ENCODE measurements around the gene ARMC3.
"Not testable (repeated sequence)": the region's sequence is repeated elsewhere in the genome, so short reads cannot be mapped to it uniquely, and the experiment has no call there.

Gene ARMC3

GRCh38 chr10:23046027-23046426, 118.2 kb downstream of the ARMC3 start:
- in situ Hi-C loops (cut with MboI; ENCODE audit: low sequenced_read_pairs) = no loop called here

- in situ Hi-C loops (cut with MboI; ENCODE audit: low sequenced_read_pairs) = no loop called here
These were observed 119.6 kb downstream of the ARMC3 start for GRCh38 chr10:23047201-23048050.

- in situ Hi-C loops (cut with MboI; ENCODE audit: low sequenced_read_pairs) = no loop called here
These were observed 120.3 kb downstream of the ARMC3 start for GRCh38 chr10:23048191-23048590.

- in situ Hi-C loops (cut with MboI; ENCODE audit: low sequenced_read_pairs) = no loop called here
These were observed 123.4 kb downstream of the ARMC3 start for GRCh38 chr10:23051278-23051677.

- in situ Hi-C loops (cut with MboI; ENCODE audit: low sequenced_read_pairs) = no loop called here
These were observed 124.0 kb downstream of the ARMC3 start for GRCh38 chr10:23051855-23052331.

GRCh38 chr10:23053036-23053435, 125.2 kb downstream of the ARMC3 start:
- in situ Hi-C loops (cut with MboI; ENCODE audit: low sequenced_read_pairs) = no loop called here

- in situ Hi-C loops (cut with MboI; ENCODE audit: low sequenced_read_pairs) = no loop called here
These were observed 127.8 kb downstream of the ARMC3 start for GRCh38 chr10:23055424-23056185.

- in situ Hi-C loops (cut with MboI; ENCODE audit: low sequenced_read_pairs) = no loop called here
These were observed 128.3 kb downstream of the ARMC3 start for GRCh38 chr10:23056186-23056579.

- in situ Hi-C loops (cut with MboI; ENCODE audit: low sequenced_read_pairs) = no loop called here
These were observed 130.5 kb downstream of the ARMC3 start for GRCh38 chr10:23058366-23058765.

GRCh38 chr10:23060918-23061317, 133.1 kb downstream of the ARMC3 start:
- in situ Hi-C loops (cut with MboI; ENCODE audit: low sequenced_read_pairs) = no loop called here

- in situ Hi-C loops (cut with MboI; ENCODE audit: low sequenced_read_pairs) = no loop called here
These were observed 135.5 kb downstream of the ARMC3 start for GRCh38 chr10:23063045-23063972.

GRCh38 chr10:23063973-23064812, 136.3 kb downstream of the ARMC3 start:
- in situ Hi-C loops (cut with MboI; ENCODE audit: low sequenced_read_pairs) = no loop called here

- in situ Hi-C loops (cut with MboI; ENCODE audit: low sequenced_read_pairs) = not testable (repeated sequence)
These were observed 136.9 kb downstream of the ARMC3 start for GRCh38 chr10:23064813-23065114.

GRCh38 chr10:23065181-23065948, 137.5 kb downstream of the ARMC3 start:
- in situ Hi-C loops (cut with MboI; ENCODE audit: low sequenced_read_pairs) = no loop called here

GRCh38 chr10:23067337-23067736, 139.5 kb downstream of the ARMC3 start:
- in situ Hi-C loops (cut with MboI; ENCODE audit: low sequenced_read_pairs) = no loop called here

- in situ Hi-C loops (cut with MboI; ENCODE audit: low sequenced_read_pairs) = no loop called here
These were observed 140.3 kb downstream of the ARMC3 start for GRCh38 chr10:23067939-23068775.

- in situ Hi-C loops (cut with MboI; ENCODE audit: low sequenced_read_pairs) = no loop called here
These were observed 141.4 kb downstream of the ARMC3 start for GRCh38 chr10:23069019-23069815.
